ENCODE measurements around the gene BMS1. TPM values are rescaled to one million over a fixed set of nuclear protein-coding genes. Genes with fewer than 3 reads are reported as not detected.

Gene BMS1
- polyA plus RNA-seq, 1 of the 3 experiments (the other 2 are of a cell fraction) = 4.9 TPM

DNA sequence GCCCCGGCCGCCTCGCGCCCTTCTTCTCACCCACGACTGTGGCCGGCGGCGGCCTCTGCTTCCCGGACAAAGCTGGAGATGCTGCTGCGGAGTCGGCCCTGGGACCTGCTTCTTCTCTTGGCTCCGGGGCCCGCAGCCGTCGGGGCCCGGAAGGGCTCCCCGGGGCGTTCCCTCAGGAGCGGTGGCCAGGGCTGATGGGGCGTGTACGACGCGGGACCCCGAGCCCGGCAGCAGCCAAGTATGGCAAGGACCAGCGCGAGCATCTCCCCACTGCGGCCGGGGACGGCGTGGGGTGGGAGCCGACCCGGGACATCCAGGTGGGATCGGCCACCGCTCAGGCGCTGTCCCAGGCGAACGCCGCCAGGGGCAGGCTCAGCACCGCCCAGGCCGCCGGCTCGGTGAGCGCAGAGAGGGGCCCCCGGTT, 27.6 kb upstream of the BMS1 start (continued):
- TF ChIP-seq, protein P1, sequence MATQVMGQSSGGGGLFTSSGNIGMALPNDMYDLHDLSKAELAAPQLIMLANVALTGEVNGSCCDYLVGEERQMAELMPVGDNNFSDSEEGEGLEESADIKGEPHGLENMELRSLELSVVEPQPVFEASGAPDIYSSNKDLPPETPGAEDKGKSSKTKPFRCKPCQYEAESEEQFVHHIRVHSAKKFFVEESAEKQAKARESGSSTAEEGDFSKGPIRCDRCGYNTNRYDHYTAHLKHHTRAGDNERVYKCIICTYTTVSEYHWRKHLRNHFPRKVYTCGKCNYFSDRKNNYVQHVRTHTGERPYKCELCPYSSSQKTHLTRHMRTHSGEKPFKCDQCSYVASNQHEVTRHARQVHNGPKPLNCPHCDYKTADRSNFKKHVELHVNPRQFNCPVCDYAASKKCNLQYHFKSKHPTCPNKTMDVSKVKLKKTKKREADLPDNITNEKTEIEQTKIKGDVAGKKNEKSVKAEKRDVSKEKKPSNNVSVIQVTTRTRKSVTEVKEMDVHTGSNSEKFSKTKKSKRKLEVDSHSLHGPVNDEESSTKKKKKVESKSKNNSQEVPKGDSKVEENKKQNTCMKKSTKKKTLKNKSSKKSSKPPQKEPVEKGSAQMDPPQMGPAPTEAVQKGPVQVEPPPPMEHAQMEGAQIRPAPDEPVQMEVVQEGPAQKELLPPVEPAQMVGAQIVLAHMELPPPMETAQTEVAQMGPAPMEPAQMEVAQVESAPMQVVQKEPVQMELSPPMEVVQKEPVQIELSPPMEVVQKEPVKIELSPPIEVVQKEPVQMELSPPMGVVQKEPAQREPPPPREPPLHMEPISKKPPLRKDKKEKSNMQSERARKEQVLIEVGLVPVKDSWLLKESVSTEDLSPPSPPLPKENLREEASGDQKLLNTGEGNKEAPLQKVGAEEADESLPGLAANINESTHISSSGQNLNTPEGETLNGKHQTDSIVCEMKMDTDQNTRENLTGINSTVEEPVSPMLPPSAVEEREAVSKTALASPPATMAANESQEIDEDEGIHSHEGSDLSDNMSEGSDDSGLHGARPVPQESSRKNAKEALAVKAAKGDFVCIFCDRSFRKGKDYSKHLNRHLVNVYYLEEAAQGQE (IDR thresholded peaks at IDR 0.05; ENCODE audit: low read depth, low read length) = no peak
- no peak for TF ChIP-seq MEF2A (IDR thresholded peaks at IDR 0.05; ENCODE audit: borderline replicate concordance, low read depth)
- TF ChIP-seq SMC3 (IDR thresholded peaks at IDR 0.05; ENCODE audit: low read depth, low read length) = no peak
- TF ChIP-seq FOXM1 (IDR thresholded peaks at IDR 0.05; ENCODE audit: low read depth) = no peak
- no peak for TF ChIP-seq RAD21 (IDR thresholded peaks at IDR 0.05; ENCODE audit: low read length)
- no peak for TF ChIP-seq RXRA (IDR thresholded peaks at IDR 0.05; ENCODE audit: borderline replicate concordance, low read depth)
- TF ChIP-seq TCF12 (IDR thresholded peaks at IDR 0.05) = no peak
- no peak for TF ChIP-seq EP300 (IDR thresholded peaks at IDR 0.05; ENCODE audit: borderline replicate concordance in 1 of 2, low read depth in 1 of 2, low read length in 1 of 2)
- TF ChIP-seq JUND (IDR thresholded peaks at IDR 0.05) = no peak

DNA sequence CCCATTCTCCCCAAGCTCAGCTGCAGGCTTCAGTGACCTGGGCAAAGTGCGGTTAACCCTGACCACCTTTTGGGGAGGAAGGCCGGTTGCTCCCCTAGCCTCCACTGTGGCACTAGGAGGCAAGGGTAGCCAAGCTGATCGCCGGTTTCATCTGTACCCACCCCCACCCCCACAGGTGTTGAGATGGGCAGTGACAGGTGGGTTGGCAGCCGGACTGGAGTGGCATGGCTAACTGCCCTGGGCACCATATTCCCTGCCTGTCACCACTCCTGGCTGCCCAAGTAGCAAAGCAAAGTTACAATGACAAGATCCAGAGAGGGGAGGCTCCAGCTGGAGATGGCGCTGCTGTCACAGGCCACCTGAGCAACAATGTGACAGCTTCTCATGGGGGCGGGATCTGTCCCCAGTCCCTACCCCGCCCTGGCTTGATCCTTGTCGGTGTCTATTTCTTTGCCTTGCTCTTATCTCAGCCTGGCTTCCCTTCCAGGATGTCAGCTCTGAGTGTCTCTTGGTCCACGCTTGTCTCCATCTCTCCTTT, 27.0 kb upstream of the BMS1 start:
- Histone ChIP-seq H3F3A (replicated peaks; ENCODE audit: insufficient read depth) (no peaks in the 10 kb centered on the region), H3K9me3 (no peaks in the 10 kb centered on the region), H2AFZ (ENCODE audit: low read depth) (no peak overlapping the region), H3K27ac (ENCODE audit: low read depth in 2 of 2, low read length in 1 of 2) (no peak overlapping the region), H3K9ac (no peak overlapping the region), H3K27me3 (ENCODE audit: insufficient read depth) (peaks cover 43% of the 10 kb centered on the region), H3K9me2 (no peaks in the 10 kb centered on the region), H3K36me3 (replicated peaks in 1 of 2; ENCODE audit: control insufficient read depth in 1 of 2, insufficient read depth in 2 of 2, low read length in 1 of 2) (no peaks in the 10 kb centered on the region), H4K20me1 (ENCODE audit: insufficient read depth) (no peaks in the 10 kb centered on the region), H3K79me2 (ENCODE audit: insufficient read depth) (no peaks in the 10 kb centered on the region), H3K4me3 (ENCODE audit: low read depth in 2 of 2, low read length in 1 of 2) (no peak overlapping the region), H3K4me1 (ENCODE audit: control insufficient read depth in 1 of 2, insufficient read depth in 2 of 2, low read depth in 1 of 2, low read length in 1 of 2) (peaks cover 0 to 13% of the 10 kb centered on the region in 2 experiments; a peak in 1 of 4 replicates), H3K4me2 (no peak overlapping the region)
- WGBS (ENCODE audit: low lambda C conversion rate) = 27% methylated on average over 8 of the region's 10 CpGs
- ChIA-PET POLR2A (interaction anchor here (2.4 kb wide), 1 partner anchor 27 kb away, joined by 11 read pairs; the partner anchor contains the start of gene BMS1), CTCF (interaction anchor here (1.0 to 1.7 kb wide), 2 partner anchors 17 to 27 kb away, joined by 3 to 5 read pairs; no protein-coding TSS in a partner anchor)
- no peak for DNase-seq
- TF ChIP-seq MEF2A (IDR thresholded peaks at IDR 0.05; ENCODE audit: borderline replicate concordance, low read depth) = no peak
- no peak for TF ChIP-seq NRF1 (IDR thresholded peaks at IDR 0.05; ENCODE audit: low read depth, low read length)
- no peak for TF ChIP-seq ELF1 (IDR thresholded peaks at IDR 0.05)
- TF ChIP-seq, protein P2, sequence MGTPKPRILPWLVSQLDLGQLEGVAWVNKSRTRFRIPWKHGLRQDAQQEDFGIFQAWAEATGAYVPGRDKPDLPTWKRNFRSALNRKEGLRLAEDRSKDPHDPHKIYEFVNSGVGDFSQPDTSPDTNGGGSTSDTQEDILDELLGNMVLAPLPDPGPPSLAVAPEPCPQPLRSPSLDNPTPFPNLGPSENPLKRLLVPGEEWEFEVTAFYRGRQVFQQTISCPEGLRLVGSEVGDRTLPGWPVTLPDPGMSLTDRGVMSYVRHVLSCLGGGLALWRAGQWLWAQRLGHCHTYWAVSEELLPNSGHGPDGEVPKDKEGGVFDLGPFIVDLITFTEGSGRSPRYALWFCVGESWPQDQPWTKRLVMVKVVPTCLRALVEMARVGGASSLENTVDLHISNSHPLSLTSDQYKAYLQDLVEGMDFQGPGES (IDR thresholded peaks at IDR 0.05; ENCODE audit: low read depth, low read length) = no peak
- TF ChIP-seq, protein P3, sequence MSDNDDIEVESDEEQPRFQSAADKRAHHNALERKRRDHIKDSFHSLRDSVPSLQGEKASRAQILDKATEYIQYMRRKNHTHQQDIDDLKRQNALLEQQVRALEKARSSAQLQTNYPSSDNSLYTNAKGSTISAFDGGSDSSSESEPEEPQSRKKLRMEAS (IDR thresholded peaks at IDR 0.05; ENCODE audit: low read depth) = no peak
- no peak for TF ChIP-seq YY1 (IDR thresholded peaks at IDR 0.05; ENCODE audit: low read depth)
- TF ChIP-seq EZH2phosphoT487 (IDR thresholded peaks at IDR 0.05; ENCODE audit: borderline replicate concordance, low read depth) = no peak
- TF ChIP-seq, protein P4, sequence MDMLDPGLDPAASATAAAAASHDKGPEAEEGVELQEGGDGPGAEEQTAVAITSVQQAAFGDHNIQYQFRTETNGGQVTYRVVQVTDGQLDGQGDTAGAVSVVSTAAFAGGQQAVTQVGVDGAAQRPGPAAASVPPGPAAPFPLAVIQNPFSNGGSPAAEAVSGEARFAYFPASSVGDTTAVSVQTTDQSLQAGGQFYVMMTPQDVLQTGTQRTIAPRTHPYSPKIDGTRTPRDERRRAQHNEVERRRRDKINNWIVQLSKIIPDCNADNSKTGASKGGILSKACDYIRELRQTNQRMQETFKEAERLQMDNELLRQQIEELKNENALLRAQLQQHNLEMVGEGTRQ (IDR thresholded peaks at IDR 0.05; ENCODE audit: borderline replicate concordance, low read depth, low read length) = no peak
- TF ChIP-seq CHD2 (IDR thresholded peaks at IDR 0.05; ENCODE audit: low read length, partially characterized antibody) = no peak
- TF ChIP-seq TCF12 (IDR thresholded peaks at IDR 0.05) = no peak
- TF ChIP-seq, protein P1 (IDR thresholded peaks at IDR 0.05; ENCODE audit: low read depth, low read length) = no peak
- no peak for TF ChIP-seq JUND (IDR thresholded peaks at IDR 0.05)
- TF ChIP-seq RCOR1 (IDR thresholded peaks at IDR 0.05; ENCODE audit: low read length) = no peak
- no peak for TF ChIP-seq MXI1 (IDR thresholded peaks at IDR 0.05; ENCODE audit: low read depth, low read length)
- no peak for TF ChIP-seq FOXM1 (IDR thresholded peaks at IDR 0.05; ENCODE audit: low read depth)
- TF ChIP-seq, protein P5, sequence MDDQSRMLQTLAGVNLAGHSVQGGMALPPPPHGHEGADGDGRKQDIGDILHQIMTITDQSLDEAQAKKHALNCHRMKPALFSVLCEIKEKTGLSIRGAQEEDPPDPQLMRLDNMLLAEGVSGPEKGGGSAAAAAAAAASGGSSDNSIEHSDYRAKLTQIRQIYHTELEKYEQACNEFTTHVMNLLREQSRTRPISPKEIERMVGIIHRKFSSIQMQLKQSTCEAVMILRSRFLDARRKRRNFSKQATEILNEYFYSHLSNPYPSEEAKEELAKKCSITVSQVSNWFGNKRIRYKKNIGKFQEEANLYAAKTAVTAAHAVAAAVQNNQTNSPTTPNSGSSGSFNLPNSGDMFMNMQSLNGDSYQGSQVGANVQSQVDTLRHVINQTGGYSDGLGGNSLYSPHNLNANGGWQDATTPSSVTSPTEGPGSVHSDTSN (IDR thresholded peaks at IDR 0.05) = no peak
- no peak for TF ChIP-seq GABPA (IDR thresholded peaks at IDR 0.05; ENCODE audit: low read depth)
